ENCODE results near the gene SPATA20. TPM values are rescaled to one million over a fixed set of nuclear protein-coding genes. Genes with fewer than 3 reads are reported as not detected.

The SPATA20 gene
- total and polyA plus RNA-seq, 2 of the 13 experiments (the other 11 are each of a cell fraction or from before 2014, with no cell fraction given) = 36.1 to 64.8 TPM

DNA sequence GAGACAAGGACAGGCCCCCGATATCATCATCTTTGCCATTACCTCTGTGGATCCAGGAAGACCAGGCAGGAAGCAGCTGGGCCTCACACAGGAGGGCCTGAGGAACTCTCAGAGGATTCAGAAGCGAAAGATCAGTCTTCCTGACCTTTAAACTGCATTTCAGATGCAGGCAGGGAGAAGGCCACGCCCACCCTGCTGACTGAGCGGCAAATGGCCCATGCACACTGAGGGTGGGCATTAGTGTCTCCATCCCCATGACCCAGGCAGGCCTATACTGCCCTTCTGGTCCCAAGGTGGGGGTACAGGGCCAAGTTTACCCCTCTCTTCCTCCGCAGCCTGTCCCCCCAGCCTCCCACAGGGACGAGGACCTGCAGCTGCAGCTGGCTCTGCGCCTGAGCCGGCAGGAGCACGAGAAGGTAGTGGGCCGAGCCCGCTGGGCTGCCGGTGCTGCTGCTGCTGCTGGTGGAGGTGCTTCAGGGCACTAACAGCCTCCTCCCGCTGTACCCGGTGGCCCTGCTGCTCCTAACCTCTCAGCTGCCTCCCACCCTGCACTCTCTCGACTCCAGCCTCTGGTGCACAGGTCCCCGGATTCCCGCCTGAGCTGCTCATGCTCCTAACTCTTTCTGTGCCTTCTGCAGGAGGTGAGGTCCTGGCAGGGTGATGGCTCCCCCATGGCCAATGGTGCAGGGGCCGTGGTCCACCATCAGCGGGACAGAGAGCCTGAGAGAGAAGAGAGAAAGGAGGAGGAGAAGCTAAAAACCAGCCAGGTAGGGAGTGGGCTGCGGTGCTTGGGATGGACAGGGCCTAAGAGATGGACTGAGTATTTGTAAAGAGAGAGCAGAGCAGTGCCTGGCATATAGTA lies 8.2 kb upstream of the SPATA20 start (continued):
- TF ChIP-seq, protein P1, sequence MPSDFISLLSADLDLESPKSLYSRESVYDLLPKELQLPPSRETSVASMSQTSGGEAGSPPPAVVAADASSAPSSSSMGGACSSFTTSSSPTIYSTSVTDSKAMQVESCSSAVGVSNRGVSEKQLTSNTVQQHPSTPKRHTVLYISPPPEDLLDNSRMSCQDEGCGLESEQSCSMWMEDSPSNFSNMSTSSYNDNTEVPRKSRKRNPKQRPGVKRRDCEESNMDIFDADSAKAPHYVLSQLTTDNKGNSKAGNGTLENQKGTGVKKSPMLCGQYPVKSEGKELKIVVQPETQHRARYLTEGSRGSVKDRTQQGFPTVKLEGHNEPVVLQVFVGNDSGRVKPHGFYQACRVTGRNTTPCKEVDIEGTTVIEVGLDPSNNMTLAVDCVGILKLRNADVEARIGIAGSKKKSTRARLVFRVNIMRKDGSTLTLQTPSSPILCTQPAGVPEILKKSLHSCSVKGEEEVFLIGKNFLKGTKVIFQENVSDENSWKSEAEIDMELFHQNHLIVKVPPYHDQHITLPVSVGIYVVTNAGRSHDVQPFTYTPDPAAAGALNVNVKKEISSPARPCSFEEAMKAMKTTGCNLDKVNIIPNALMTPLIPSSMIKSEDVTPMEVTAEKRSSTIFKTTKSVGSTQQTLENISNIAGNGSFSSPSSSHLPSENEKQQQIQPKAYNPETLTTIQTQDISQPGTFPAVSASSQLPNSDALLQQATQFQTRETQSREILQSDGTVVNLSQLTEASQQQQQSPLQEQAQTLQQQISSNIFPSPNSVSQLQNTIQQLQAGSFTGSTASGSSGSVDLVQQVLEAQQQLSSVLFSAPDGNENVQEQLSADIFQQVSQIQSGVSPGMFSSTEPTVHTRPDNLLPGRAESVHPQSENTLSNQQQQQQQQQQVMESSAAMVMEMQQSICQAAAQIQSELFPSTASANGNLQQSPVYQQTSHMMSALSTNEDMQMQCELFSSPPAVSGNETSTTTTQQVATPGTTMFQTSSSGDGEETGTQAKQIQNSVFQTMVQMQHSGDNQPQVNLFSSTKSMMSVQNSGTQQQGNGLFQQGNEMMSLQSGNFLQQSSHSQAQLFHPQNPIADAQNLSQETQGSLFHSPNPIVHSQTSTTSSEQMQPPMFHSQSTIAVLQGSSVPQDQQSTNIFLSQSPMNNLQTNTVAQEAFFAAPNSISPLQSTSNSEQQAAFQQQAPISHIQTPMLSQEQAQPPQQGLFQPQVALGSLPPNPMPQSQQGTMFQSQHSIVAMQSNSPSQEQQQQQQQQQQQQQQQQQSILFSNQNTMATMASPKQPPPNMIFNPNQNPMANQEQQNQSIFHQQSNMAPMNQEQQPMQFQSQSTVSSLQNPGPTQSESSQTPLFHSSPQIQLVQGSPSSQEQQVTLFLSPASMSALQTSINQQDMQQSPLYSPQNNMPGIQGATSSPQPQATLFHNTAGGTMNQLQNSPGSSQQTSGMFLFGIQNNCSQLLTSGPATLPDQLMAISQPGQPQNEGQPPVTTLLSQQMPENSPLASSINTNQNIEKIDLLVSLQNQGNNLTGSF (CRISPR knock-in tag; IDR thresholded peaks at IDR 0.05) = no peak; the same call in 1 of the 2 replicates
- TF ChIP-seq, protein P2, sequence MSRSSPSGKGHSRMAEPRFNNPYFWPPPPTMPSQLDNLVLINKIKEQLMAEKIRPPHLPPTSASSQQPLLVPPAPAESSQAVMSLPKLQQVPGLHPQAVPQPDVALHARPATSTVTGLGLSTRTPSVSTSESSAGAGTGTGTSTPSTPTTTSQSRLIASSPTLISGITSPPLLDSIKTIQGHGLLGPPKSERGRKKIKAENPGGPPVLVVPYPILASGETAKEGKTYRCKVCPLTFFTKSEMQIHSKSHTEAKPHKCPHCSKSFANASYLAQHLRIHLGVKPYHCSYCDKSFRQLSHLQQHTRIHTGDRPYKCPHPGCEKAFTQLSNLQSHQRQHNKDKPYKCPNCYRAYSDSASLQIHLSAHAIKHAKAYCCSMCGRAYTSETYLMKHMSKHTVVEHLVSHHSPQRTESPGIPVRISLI (CRISPR knock-in tag; IDR thresholded peaks at IDR 0.05; ENCODE audit: borderline replicate concordance) = no peak
- TF ChIP-seq HNF4A (CRISPR knock-in tag; IDR thresholded peaks at IDR 0.05) (peak; percentile 85), TEAD3 (CRISPR knock-in tag; optimal IDR thresholded peaks at IDR 0.05; ENCODE audit: borderline replicate concordance) (peak; percentile 49), ARNTL (CRISPR knock-in tag; IDR thresholded peaks at IDR 0.05) (0 out of 2 replicates have a peak, but pooled peaks have one; percentile 27), ZNF577 (CRISPR knock-in tag; IDR thresholded peaks at IDR 0.05; ENCODE audit: borderline replicate concordance, low read depth) (no peak), NFIC (IDR thresholded peaks at IDR 0.05; ENCODE audit: low read length) (no peak), TOE1 (CRISPR knock-in tag; IDR thresholded peaks at IDR 0.05) (no peak), RXRB (CRISPR knock-in tag; IDR thresholded peaks at IDR 0.05; ENCODE audit: borderline replicate concordance) (peak; percentile 49; the same call in 1 of the 2 replicates)
- TF ChIP-seq, protein P3, sequence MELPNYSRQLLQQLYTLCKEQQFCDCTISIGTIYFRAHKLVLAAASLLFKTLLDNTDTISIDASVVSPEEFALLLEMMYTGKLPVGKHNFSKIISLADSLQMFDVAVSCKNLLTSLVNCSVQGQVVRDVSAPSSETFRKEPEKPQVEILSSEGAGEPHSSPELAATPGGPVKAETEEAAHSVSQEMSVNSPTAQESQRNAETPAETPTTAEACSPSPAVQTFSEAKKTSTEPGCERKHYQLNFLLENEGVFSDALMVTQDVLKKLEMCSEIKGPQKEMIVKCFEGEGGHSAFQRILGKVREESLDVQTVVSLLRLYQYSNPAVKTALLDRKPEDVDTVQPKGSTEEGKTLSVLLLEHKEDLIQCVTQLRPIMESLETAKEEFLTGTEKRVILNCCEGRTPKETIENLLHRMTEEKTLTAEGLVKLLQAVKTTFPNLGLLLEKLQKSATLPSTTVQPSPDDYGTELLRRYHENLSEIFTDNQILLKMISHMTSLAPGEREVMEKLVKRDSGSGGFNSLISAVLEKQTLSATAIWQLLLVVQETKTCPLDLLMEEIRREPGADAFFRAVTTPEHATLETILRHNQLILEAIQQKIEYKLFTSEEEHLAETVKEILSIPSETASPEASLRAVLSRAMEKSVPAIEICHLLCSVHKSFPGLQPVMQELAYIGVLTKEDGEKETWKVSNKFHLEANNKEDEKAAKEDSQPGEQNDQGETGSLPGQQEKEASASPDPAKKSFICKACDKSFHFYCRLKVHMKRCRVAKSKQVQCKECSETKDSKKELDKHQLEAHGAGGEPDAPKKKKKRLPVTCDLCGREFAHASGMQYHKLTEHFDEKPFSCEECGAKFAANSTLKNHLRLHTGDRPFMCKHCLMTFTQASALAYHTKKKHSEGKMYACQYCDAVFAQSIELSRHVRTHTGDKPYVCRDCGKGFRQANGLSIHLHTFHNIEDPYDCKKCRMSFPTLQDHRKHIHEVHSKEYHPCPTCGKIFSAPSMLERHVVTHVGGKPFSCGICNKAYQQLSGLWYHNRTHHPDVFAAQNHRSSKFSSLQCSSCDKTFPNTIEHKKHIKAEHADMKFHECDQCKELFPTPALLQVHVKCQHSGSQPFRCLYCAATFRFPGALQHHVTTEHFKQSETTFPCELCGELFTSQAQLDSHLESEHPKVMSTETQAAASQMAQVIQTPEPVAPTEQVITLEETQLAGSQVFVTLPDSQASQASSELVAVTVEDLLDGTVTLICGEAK (IDR thresholded peaks at IDR 0.05) = no peak
- TF ChIP-seq, protein P3 (CRISPR knock-in tag; IDR thresholded peaks at IDR 0.05) = no peak; the same call in 1 of the 2 replicates
- TF ChIP-seq, protein P4, sequence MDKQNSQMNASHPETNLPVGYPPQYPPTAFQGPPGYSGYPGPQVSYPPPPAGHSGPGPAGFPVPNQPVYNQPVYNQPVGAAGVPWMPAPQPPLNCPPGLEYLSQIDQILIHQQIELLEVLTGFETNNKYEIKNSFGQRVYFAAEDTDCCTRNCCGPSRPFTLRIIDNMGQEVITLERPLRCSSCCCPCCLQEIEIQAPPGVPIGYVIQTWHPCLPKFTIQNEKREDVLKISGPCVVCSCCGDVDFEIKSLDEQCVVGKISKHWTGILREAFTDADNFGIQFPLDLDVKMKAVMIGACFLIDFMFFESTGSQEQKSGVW (CRISPR knock-in tag; IDR thresholded peaks at IDR 0.05; ENCODE audit: borderline replicate concordance) = no peak

Data from HepG2 (cell line).